CD4-positive, CD25-positive, alpha-beta regulatory T cell (primary cell): ENCODE results near the gene PRKAG2. TPM values are rescaled to one million over a fixed set of nuclear protein-coding genes. Genes with fewer than 3 reads are reported as not detected.

Source experiments
- ATAC-seq, 2 donors: fragments of 150-1000 bp; cut with Tn5 transposase; one replicate each; pipeline ENCODE4 v1.10.0; 2021; ENCODE audit warnings: low read depth in 2 of 2, moderate number of reproducible peaks in 2 of 2, moderate library complexity in 1 of 2
- DNase-seq, 3 donors: peaks; one replicate each; pipeline versions ENCODE4 v3.0.0 to v3.0.0-alpha.2; 2012 to 2022; ENCODE audit warnings: mixed read lengths in 1 of 3
- H3K27ac ChIP-seq: one replicate; pipeline ENCODE4 v1.7.0; 2013; ENCODE audit warnings: mild to moderate bottlenecking, low read length; ENCODE audit not compliant: insufficient read depth, poor library complexity, severe bottlenecking
- H3K27me3 ChIP-seq: one replicate; pipeline ENCODE4 v1.7.0; 2013; ENCODE audit warnings: low read length; ENCODE audit not compliant: control insufficient read depth, insufficient read depth
- H3K36me3 ChIP-seq: one replicate; pipeline ENCODE4 v1.7.0; 2013; ENCODE audit warnings: mild to moderate bottlenecking, low read length, moderate library complexity; ENCODE audit not compliant: control insufficient read depth, insufficient read depth
- H3K4me1 ChIP-seq: 2 replicates; pipeline ENCODE4 v1.7.0; 2013; ENCODE audit warnings: mild to moderate bottlenecking, low read length; ENCODE audit not compliant: insufficient read depth, control insufficient read depth, poor library complexity, severe bottlenecking
- H3K4me3 ChIP-seq: one replicate; pipeline ENCODE4 v1.7.0; 2013; ENCODE audit warnings: low read depth, mild to moderate bottlenecking, low read length, moderate library complexity
- H3K9me3 ChIP-seq, 2 experiments: 1 replicate in 1 of 2; 2 replicates in 1 of 2; pipeline ENCODE4 v1.7.0; 2013; ENCODE audit warnings: low read length in 2 of 2, mild to moderate bottlenecking in 1 of 2, moderate library complexity in 1 of 2; ENCODE audit not compliant: control insufficient read depth in 2 of 2
- H3K27ac Mint-ChIP-seq, 3 donors: one replicate each; pipeline ENCODE4 v1.8.0; 2020 to 2022; ENCODE audit warnings: mild to moderate bottlenecking in 3 of 3, mixed read lengths in 3 of 3, moderate library complexity in 2 of 3
- H3K27me3 Mint-ChIP-seq: one replicate; pipeline ENCODE4 v1.8.0; 2022; ENCODE audit warnings: mild to moderate bottlenecking, mixed read lengths
- H3K36me3 Mint-ChIP-seq: one replicate; pipeline ENCODE4 v1.8.0; 2020; ENCODE audit warnings: mixed read lengths
- H3K4me1 Mint-ChIP-seq, 4 donors: one replicate each; pipeline ENCODE4 v1.8.0; 2020 to 2022; ENCODE audit warnings: mixed read lengths in 4 of 4, mild to moderate bottlenecking in 1 of 4
- H3K4me3 Mint-ChIP-seq, 4 donors: one replicate each; pipeline ENCODE4 v1.8.0; 2020 to 2022; ENCODE audit warnings: mild to moderate bottlenecking in 4 of 4, mixed read lengths in 4 of 4, moderate library complexity in 3 of 4
- H3K9me3 Mint-ChIP-seq, 7 donors: one replicate each; pipeline ENCODE4 v1.8.0; 2020 to 2022; ENCODE audit warnings: mixed read lengths in 7 of 7, mild to moderate bottlenecking in 3 of 7, moderate library complexity in 2 of 7
- polyA plus RNA-seq, 4 donors: library from polyadenylated mRNA; unstranded; fragments of 300-500 nt; fragmentation: Illumina TruSeq; gene quantifications; one replicate each; pipeline ENCODE4 v1.2.3, GENCODE V29; 2021
- total RNA-seq: library from RNA; stranded (reverse); gene quantifications from one replicate; pipeline ENCODE4 v1.2.3, GENCODE V29; 2022

Gene PRKAG2
- total and polyA plus RNA-seq, 5 donors from 2014 or later: 19.9 to 43.0 (median 26.1) TPM

DNA sequence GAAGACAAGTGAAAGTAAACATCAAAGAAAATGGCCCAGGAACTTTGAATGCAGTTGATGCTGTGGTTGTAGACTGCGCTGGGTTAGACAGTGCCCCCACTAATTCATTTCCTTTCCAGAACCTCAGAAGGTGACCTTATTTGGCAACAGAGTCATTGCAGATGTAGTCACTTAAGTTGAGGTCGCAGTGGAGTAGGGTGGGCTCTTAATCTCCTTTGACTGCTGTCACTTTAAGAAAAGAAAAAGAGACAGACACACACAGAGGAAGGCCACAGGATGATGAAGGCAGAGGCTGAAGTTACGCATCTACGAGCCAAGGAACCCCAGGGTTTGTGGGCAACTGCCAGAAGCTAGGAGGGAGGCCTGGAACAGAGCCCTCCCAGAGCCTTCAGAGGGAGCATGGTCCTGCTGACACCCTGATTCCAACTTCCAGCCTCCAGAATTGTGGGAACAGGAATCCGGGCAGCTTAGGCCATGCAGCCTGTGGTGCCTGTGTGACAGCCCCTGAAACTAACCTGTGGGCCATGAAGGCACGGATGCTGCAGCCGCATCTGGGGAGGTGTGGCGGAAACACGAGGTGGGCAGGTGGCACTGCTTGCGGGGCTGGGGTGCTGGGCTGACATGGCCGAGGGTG is 107.6 kb downstream of the PRKAG2 start:
- peaks cover 7 to 61% (median 39%) of the 10 kb centered on the region in 4 donors for H3K4me1 Mint-ChIP-seq
- H3K27ac ChIP-seq: peak overlapping the region; percentile 63
- no peaks in the 10 kb centered on the region for H3K9me3 ChIP-seq
- H3K36me3 Mint-ChIP-seq: peaks cover 28% of the 10 kb centered on the region
- ATAC-seq (peak; percentile 88 to 90), DNase-seq (peak in 2 of 3 donors; percentile 76 to 88)
- H3K4me3 Mint-ChIP-seq: peak overlapping the region; percentile 23 to 75 (median 54)
- H3K27me3 ChIP-seq: no peaks in the 10 kb centered on the region
- peaks cover 4% of the 10 kb centered on the region for H3K36me3 ChIP-seq
- peak overlapping the region; percentile 88 to 97 (median 97) for H3K27ac Mint-ChIP-seq
- H3K27me3 Mint-ChIP-seq: no peaks in the 10 kb centered on the region
- peak overlapping the region; percentile 59 for H3K4me3 ChIP-seq
- H3K4me1 ChIP-seq: peaks cover 23% of the 10 kb centered on the region
- no peaks in the 10 kb centered on the region for H3K9me3 Mint-ChIP-seq

DNA sequence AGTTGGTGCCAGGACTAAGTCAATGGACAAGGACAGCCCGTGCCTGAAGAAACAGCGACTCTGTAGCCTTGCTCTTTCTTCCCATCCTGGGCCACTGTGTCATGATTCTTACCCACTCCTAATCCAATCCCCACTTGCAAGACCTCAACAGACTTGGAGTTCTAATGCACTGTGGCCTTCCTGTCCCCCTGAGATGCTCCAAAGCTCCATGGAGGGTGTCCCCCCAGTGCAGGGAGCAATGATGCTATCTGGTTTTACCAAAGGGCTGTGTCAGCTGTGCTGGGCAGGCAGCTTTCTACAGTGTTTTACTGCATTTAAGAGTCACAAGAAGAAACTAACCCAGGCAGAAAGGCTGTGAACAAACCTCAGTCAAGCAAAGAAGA is 108.1 kb downstream of the PRKAG2 start:
- Mint-ChIP-seq H3K27me3 (no peaks in the 10 kb centered on the region), H3K4me1 (peaks cover 7 to 61% (median 39%) of the 10 kb centered on the region in 4 donors), H3K36me3 (peaks cover 28% of the 10 kb centered on the region), H3K4me3 (peak overlapping the region; percentile 23 to 75 (median 54)), H3K9me3 (no peaks in the 10 kb centered on the region), H3K27ac (peak overlapping the region; percentile 88 to 97 (median 97))
- Histone ChIP-seq H3K36me3 (peaks cover 4% of the 10 kb centered on the region), H3K4me1 (peaks cover 23% of the 10 kb centered on the region), H3K27me3 (no peaks in the 10 kb centered on the region), H3K4me3 (peak overlapping the region; percentile 59), H3K27ac (peak overlapping the region; percentile 63), H3K9me3 (no peaks in the 10 kb centered on the region)
- DNase-seq (no peak), ATAC-seq (no peak)

DNA sequence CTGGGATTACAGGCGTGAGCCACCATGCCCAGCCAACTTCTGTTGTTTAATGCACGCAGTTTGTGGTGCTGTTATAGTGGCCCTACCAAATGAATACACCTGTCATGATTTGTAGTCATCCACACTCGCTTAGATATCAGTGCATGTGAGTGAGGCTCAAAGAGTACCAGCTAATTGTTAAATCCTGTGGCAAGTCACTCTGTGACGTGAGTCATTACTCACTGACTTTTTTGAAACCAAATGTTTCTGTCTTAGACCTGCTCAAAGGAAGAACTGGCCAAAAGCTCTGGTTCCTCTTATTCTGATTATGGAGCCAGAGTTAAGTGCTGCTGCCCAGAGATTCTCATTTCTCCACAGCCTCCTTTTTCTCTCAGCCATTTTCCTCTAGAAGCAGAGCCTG is 109.4 kb downstream of the PRKAG2 start:
- ATAC-seq (no peak), DNase-seq (peak in 1 of 3 donors; percentile 29)
- no peak overlapping the region for H3K4me3 Mint-ChIP-seq
- peaks cover 7 to 61% (median 42%) of the 10 kb centered on the region in 4 donors for H3K4me1 Mint-ChIP-seq
- Histone ChIP-seq H3K27me3 (no peaks in the 10 kb centered on the region), H3K9me3 (no peaks in the 10 kb centered on the region), H3K27ac (no peak overlapping the region), H3K4me3 (no peak overlapping the region), H3K36me3 (peaks cover 4% of the 10 kb centered on the region), H3K4me1 (peaks cover 23% of the 10 kb centered on the region)
- no peaks in the 10 kb centered on the region for H3K27me3 Mint-ChIP-seq
- H3K9me3 Mint-ChIP-seq: no peaks in the 10 kb centered on the region
- peaks cover 28% of the 10 kb centered on the region for H3K36me3 Mint-ChIP-seq
- H3K27ac Mint-ChIP-seq: peak overlapping the region; percentile 45 to 97 (median 88)

DNA sequence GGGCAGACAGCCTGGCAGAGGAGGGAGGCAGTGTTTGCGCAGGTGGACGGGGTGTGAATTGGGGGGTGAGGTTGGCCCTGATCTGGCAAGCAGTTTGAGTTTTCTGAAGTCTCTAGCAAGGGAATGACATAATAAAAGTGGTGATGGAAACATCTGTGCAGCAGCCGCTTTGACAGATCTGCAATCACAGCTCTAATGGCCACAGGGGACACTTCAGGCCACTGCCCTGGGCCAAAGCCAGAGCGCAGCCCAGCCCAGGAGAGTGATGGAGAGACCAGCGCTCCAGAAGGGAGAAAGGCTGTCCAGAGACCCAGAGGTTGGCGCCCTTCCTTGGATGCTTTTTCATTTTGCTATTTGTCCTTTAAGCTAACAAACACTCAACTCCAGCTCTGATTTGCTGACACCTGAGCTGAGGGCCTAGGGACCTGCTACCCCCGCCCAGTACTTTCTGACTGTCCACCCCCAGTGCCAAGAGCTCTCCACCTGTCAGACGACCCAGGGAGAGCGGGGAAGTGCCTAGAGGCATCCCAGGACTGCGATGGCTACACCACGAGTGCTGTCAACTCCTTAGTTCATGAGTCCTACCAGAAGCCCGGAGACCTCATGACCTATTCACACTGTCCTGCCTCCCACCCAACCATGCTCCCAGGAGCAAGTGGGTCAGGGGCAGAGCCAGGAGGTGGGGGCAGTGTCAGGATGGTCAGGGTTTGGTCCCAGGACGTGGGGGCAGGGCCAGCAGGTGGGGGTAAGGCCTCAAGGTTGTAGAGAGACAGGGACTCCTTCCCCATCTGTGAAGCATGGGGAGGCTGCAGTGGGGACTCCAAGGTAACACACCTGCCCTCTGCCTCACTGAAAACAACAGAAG is 112.6 kb downstream of the PRKAG2 start:
- no peaks in the 10 kb centered on the region for H3K9me3 ChIP-seq
- no peak overlapping the region for H3K4me3 Mint-ChIP-seq
- peaks cover 13 to 49% (median 33%) of the 10 kb centered on the region in 4 donors for H3K4me1 Mint-ChIP-seq
- H3K9me3 Mint-ChIP-seq: no peaks in the 10 kb centered on the region
- ATAC-seq (no peak), DNase-seq (no peak)
- H3K36me3 ChIP-seq: peaks cover 4% of the 10 kb centered on the region
- peak overlapping the region in 1 of 3 donors; percentile 62 for H3K27ac Mint-ChIP-seq
- no peaks in the 10 kb centered on the region for H3K27me3 ChIP-seq
- no peaks in the 10 kb centered on the region for H3K27me3 Mint-ChIP-seq
- H3K36me3 Mint-ChIP-seq: peaks cover 16% of the 10 kb centered on the region
- peaks cover 19% of the 10 kb centered on the region for H3K4me1 ChIP-seq
- H3K27ac ChIP-seq: no peak overlapping the region
- no peak overlapping the region for H3K4me3 ChIP-seq

DNA sequence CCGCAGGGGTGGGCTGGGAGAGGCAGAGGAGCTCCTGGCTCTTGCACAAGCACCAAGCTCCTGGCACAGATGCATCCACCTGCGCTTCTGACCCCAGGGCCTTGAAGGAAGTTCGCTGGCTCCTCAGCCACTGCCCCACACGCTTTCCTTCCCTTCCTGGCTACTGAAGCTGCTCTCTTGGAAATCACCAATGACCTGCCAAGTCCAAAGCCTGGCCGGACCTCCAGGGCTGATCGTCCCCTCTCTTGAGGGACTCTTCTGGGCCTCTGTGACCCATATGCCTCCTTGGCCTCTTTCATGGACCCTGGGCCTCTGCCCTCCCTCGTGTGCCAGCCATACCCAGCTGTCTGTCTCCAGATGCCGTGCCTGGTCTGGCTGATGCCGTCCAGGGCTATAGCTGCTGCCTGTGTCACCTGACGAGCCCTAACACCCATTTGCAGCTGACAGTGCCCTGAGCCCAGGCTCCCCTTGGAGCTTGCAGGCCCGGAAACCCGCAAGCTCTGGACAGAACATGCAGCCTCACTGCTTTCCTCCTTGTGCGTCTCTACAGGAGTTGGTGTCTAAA is 113.4 kb downstream of the PRKAG2 start:
- H3K9me3 ChIP-seq: no peaks in the 10 kb centered on the region
- ATAC-seq: no peak
- Mint-ChIP-seq H3K27me3 (no peaks in the 10 kb centered on the region), H3K36me3 (peaks cover 16% of the 10 kb centered on the region), H3K4me3 (no peak overlapping the region), H3K27ac (peak overlapping the region in 1 of 3 donors; percentile 62), H3K4me1 (peaks cover 7 to 44% (median 28%) of the 10 kb centered on the region in 4 donors), H3K9me3 (no peaks in the 10 kb centered on the region)
- peaks cover 4% of the 10 kb centered on the region for H3K36me3 ChIP-seq
- H3K4me3 ChIP-seq: no peak overlapping the region
- H3K4me1 ChIP-seq: peaks cover 11% of the 10 kb centered on the region
- H3K27ac ChIP-seq: no peak overlapping the region
- DNase-seq: no peak
- no peaks in the 10 kb centered on the region for H3K27me3 ChIP-seq

DNA sequence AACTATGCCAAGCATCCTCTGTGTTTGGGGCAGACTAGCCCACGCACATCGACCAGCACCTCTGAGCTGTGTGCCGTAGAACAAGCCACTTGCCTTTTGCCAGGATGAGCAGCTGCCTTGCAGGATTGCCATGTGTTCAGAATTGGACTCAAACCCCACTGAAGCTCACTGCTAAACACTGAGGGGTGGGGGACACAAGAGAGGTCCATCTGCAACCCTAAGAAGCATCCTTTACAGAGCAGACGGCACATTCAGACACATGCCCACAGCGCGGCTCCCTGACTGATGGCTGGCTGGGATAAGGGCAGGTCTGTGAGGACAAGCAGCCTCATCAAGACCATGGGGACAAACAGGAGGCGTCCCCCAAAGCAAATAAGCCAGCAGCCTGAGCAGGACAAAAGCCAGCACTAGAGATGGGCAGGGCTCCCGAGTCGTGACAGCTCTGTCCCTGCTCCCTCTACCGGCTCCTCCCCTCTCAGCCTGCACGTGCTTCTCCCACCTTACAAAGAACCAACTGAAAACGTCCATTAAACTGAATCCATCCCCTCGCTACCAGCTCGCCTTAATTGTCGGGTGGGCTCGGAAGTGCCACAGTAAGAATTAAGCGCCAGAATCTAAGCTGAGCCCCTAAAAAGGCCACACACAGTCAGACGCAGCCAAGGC is 114.2 kb downstream of the PRKAG2 start:
- Mint-ChIP-seq H3K9me3 (no peaks in the 10 kb centered on the region), H3K4me1 (peaks cover 7 to 39% (median 21%) of the 10 kb centered on the region in 4 donors), H3K27me3 (no peaks in the 10 kb centered on the region), H3K36me3 (peaks cover 16% of the 10 kb centered on the region), H3K4me3 (no peak overlapping the region), H3K27ac (no peak overlapping the region)
- Histone ChIP-seq H3K4me3 (no peak overlapping the region), H3K27ac (no peak overlapping the region), H3K27me3 (no peaks in the 10 kb centered on the region), H3K4me1 (peaks cover 3% of the 10 kb centered on the region), H3K9me3 (no peaks in the 10 kb centered on the region), H3K36me3 (peaks cover 4% of the 10 kb centered on the region)
- DNase-seq: no peak
- no peak for ATAC-seq

DNA sequence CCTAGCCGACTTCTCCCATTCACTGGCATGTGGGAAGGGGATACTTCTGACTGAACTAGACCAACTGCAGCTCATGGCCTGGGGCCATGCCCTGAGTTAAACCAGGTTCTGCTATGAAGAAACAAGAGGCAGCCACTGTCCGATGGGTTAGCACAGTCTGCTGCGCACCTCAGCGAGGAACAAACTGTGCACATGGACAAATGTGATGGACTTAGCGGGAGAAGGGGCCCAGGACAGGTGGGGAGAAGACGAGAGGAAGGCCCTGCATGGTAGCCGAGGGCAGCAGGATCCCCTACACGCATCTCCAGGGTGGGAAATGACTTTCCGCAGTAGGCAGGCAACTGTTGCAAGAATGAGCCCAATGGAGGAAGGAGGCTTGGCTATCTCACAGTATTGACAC is 115.0 kb downstream of the PRKAG2 start:
- Mint-ChIP-seq H3K4me3 (peak overlapping the region in 1 of 4 donors; percentile 23), H3K9me3 (no peaks in the 10 kb centered on the region), H3K27ac (no peak overlapping the region)

More for the DNA sequence above, 115.0 kb downstream of the PRKAG2 start:
- Mint-ChIP-seq H3K27me3 (no peaks in the 10 kb centered on the region), H3K4me1 (peaks cover 7 to 36% (median 21%) of the 10 kb centered on the region in 4 donors), H3K36me3 (peaks cover 15% of the 10 kb centered on the region)
- Histone ChIP-seq H3K36me3 (peaks cover 4% of the 10 kb centered on the region), H3K27me3 (no peaks in the 10 kb centered on the region), H3K9me3 (no peaks in the 10 kb centered on the region), H3K4me3 (no peak overlapping the region), H3K4me1 (peaks cover 3% of the 10 kb centered on the region), H3K27ac (no peak overlapping the region)
- DNase-seq (no peak), ATAC-seq (no peak)
